GM21737 (cell line): ENCODE results near the gene ZNF277.
A peak's percentile ranks its signal among the peaks of the same experiment; 100 is the strongest.

Experiments
- ATAC-seq: cut with Tn5 transposase; IDR thresholded peaks from one replicate; pipeline ENCODE4 v1.9.1; 2021; ENCODE audit warnings: mild to moderate bottlenecking, moderate library complexity; ENCODE audit not compliant: unreplicated experiment

Gene ZNF277

GRCh38 chr7:112184455-112184854 lies 22.0 kb upstream of the ZNF277 start:
- ATAC-seq = no peak

GRCh38 chr7:112185005-112185834 lies 21.3 kb upstream of the ZNF277 start:
- ATAC-seq = no peak

DNA sequence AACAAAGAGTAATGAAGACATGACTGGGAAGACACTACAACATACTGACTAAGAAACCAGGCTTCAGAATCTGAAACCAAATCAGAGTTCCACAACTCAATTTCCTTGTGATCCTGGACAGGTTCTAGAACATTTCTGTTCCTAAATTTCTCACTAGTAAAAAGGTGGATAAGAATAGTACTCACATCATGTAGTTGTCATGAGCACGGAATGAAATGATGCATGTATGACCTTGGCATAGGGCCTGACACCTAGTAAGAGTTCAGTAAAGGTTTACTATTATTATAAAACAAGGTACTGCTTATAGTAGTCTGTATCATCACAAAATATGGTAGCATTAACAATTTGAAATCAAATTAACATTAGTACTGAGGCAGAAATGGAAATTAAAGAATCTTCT lies 20.2 kb upstream of the ZNF277 start:
- ATAC-seq = no peak

DNA sequence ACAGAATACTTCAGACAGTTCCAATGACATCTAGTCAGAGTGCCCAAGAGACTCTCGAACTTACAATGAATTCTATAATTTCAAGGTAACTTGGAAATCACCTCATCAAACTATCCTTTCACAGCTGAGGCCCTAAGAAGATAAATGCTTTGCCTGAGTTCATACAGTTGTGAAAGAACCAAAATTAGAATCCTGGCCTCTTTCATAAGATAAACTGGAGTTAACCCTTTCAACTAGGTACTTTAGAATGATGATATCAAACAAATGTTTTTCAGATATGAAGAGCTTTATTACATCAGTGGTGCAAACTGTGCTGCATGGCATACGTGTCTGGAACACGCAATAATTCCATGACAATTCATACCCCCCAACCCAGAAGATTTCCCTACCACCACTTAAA lies 18.2 kb upstream of the ZNF277 start:
- no peak for ATAC-seq

GRCh38 chr7:112189691-112190090 lies 16.8 kb upstream of the ZNF277 start:
- ATAC-seq = no peak

DNA sequence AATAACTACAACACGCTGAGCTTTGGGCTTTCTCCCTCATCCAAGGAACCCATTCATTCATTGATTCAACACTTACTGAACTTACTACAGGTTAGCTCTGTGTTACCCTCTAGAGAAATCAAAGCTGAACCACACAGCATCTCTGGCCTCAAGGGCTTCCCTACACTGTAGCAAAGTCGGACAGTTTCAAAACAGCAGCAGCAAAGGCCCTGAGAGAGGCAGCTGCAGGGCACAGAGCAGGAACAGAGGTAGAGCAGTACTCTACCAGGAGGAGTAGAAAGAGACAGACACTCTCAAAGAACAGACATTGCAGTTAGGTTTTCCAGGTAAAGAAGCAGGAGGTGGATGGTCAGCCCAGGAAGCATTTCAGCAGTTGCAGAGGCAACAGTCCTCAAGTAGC lies 16.4 kb upstream of the ZNF277 start:
- no peak for ATAC-seq

GRCh38 chr7:112192236-112193154 lies 14.0 kb upstream of the ZNF277 start:
- no peak for ATAC-seq

DNA sequence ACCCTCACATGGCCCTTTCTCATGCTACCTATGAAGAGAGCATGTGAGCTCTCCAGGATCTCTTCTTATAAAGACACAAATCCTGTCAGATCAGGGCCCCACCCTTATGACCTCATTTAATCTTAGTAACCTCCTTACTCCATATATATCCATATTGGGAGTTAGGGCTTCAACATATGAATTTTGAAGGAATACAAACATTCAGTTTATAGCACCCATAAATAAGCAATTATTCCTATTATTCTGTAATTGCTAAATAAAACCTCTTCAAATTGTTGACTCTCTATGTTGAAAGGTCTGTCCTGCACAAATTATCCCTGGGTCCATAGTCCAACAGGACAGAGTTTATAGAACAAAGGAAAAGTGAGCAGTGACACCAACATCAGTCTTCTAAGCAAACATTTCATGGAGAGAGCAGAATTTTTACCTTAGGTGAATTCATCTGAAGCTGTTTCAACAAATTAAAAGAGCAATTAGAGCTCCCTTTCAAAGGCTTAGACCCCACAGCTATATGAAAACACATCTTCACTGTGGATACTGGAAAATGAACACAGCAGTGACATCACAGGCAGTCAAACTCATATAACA lies 12.5 kb upstream of the ZNF277 start:
- ATAC-seq = no peak

DNA sequence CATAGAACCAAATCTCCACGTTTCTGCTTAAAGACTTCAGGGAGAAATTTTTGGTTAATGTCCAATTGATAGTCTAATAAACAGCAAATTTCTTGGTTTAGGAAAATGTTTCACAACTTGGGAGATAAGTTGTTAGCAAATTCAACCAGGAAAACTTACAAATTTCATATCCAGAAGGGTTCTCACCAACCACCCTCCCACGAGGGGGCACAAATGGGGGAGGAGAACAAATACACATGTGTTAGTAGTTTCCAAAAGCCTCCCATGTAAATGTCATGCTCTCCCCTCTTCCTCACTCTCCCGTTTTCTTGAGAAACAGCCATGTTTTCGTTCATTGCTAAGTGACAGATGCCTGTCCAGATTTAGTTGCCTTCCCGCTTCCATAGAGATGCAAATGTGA lies 10.8 kb upstream of the ZNF277 start:
- ATAC-seq = no peak

DNA sequence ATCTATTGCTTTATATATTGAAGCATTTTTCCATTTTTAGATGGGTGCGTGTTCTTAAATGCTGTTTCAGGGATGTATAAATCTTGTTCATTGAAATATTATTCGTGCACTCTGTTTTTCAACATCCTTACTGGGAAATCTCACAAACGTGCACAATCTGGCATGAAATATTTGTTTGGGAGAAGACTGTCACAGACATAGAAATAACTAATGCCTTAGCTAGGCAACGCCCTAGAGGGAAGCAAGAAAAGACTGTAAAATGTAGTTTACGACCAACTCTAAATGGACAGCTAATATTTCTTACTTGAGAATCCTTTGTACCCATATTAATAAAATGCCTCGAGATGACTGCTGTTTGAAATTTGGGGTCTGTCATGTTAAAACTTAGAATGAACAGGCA lies 9.2 kb upstream of the ZNF277 start:
- no peak for ATAC-seq

- ATAC-seq = no peak
These were observed 7.3 kb upstream of the ZNF277 start for GRCh38 chr7:112199035-112199655.

GRCh38 chr7:112199672-112200071 lies 6.8 kb upstream of the ZNF277 start:
- no peak for ATAC-seq

DNA sequence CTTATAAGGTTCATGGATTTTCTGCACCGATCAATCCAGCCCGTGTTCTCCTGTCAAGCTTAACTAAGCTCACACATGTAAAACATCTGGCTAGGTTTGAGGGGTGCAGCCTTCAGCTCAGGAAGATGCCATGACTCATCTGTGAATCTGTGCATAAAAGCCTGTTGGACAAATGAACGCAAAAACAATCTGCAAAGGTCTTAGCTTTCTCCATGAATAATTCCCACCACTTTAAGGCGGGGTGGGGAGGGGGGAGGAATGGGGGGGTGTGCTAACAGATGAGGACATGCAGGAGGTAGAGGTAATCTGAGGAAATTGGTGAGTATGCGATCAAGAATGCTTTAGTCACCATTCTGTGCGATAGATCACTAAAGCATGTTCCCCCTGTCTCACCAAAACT lies 5.1 kb upstream of the ZNF277 start:
- ATAC-seq = no peak

DNA sequence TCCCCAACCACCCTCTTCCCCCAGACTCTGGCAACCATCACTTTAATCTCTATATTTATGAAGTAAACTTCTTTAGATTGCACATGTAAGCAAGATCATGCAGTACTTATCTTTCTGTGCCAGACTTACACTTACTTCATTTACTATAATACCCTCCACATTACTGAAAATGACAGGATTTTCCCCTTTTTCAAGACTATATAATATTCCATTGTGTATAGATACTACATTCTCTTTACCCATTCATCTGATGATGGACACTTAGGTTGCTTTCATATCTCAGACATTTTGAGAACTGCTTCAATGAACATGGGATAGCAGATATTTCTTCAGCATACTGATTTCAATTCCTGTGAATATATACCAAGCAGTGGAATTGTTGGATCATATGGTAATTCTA lies 4.7 kb upstream of the ZNF277 start:
- no peak for ATAC-seq

GRCh38 chr7:112202816-112203215 lies 3.7 kb upstream of the ZNF277 start:
- ATAC-seq = no peak

DNA sequence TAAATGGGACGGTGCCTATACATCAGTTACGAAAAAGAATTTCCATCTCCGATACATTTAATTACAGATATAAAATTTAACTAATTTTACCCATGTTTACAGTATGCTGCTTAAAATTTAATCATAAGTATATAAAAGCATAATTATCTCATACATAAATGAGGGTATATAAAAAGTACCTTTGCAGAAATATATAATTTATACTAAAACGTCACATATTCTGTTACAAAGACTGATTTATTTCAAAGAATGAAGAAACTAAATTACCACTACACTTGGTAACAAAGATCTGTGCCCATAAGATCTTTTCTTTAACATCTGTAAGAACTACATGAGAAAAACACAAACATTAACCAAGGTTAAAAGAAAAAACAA lies 3.1 kb upstream of the ZNF277 start:
- no peak for ATAC-seq

DNA sequence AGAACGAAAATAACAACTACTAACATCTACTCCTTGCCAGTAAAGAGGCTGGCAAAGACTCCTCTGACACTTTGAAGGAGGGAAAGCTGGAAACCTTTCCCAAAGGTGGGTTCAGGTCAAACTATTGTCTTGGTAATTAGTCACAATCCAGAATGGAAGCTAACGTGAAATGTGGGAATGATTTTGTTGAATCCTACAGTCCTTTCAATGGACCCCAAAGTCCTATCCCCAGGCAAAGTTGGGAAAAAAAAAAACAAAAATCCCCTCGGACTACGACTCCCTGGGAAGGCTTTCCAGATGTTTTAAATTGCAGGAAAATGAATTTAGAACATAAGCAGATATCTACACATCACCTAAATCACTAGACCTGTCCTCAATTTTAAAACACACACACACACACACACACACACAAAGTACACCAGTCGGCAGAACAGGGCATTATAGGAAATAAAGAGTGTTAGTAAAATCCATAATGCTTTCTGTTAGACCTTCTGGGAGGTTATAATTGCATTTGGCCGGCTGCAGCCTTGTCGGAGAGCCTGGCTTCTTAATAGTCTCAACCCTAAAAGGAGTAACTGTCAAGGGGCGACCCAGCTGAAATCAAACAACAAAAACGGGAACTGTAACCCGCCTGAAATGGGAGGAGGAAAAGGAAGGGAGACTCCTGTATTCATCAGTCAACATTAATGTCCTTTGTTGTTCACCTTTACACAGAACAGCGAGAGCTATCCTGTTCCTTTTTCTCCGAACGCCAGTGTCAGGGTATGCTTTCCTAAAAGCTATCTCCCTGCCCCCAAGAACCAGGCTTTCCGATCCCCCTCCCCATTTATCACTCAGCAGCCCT lies 1.8 kb upstream of the ZNF277 start:
- no peak for ATAC-seq

GRCh38 chr7:112205343-112206237 lies 905 bp upstream of the ZNF277 start:
- peak; percentile 9 for ATAC-seq

DNA sequence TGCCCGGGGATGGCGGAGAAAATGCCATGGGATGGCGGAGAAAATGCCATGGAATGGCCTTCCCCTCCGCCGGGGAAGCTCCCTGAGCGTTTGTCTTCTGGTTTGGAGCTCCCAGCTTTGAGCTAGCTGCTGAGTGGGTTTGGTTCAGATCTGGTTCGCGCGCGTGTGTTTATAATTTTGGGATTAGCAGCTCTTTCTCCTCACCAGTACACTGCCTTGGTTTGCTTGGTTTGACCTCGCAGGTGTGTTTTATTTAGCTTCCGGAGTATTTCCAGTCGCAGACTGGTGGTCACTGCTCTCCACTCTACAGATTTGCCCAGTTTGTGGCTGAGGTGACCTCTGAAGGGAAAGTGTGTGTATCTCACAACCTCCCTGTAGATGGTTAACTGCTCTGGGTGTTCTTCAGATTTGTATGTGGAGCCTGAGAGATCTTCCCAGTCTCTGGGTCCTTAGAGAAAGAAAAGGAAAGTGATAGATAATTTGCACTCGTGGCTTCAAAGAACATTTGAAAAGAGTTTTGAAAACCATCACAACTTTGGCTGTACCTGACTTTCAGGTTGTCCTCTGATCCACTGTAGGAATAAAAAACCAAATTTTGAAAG lies 597 bp downstream of the ZNF277 start:
- ATAC-seq = no peak
